HG03571 (cell line): ENCODE results near the gene KRTAP10-2.
"Not testable (repeated sequence)": the region's sequence is repeated elsewhere in the genome, so short reads cannot be mapped to it uniquely, and the experiment has no call there.

Source experiments
- ATAC-seq: cut with Tn5 transposase; IDR thresholded peaks from one replicate; pipeline ENCODE4 v1.9.1; 2021; ENCODE audit not compliant: unreplicated experiment

KRTAP10-2 gene, protein sequence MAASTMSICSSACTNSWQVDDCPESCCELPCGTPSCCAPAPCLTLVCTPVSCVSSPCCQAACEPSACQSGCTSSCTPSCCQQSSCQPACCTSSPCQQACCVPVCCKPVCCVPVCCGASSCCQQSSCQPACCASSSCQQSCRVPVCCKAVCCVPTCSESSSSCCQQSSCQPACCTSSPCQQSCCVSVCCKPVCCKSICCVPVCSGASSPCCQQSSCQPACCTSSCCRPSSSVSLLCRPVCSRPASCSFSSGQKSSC

GRCh38 chr21:44551340-44551961, at the start of gene KRTAP10-2:
KRTAP10-2 (minus strand) TSS chr21:44551505; CDS start chr21:44551458, 47 bp downstream.
- ATAC-seq = no peak

- ATAC-seq = not testable (repeated sequence)
Measured at GRCh38 chr21:44601091-44601490, 49.8 kb upstream of the KRTAP10-2 start.

GRCh38 chr21:44600118-44600978, 49.0 kb upstream of the KRTAP10-2 start, which contains the start of gene KRTAP10-7:
KRTAP10-7 (plus strand) TSS chr21:44600597; CDS start chr21:44600622, 25 bp downstream.
- ATAC-seq = not testable (repeated sequence)

DNA sequence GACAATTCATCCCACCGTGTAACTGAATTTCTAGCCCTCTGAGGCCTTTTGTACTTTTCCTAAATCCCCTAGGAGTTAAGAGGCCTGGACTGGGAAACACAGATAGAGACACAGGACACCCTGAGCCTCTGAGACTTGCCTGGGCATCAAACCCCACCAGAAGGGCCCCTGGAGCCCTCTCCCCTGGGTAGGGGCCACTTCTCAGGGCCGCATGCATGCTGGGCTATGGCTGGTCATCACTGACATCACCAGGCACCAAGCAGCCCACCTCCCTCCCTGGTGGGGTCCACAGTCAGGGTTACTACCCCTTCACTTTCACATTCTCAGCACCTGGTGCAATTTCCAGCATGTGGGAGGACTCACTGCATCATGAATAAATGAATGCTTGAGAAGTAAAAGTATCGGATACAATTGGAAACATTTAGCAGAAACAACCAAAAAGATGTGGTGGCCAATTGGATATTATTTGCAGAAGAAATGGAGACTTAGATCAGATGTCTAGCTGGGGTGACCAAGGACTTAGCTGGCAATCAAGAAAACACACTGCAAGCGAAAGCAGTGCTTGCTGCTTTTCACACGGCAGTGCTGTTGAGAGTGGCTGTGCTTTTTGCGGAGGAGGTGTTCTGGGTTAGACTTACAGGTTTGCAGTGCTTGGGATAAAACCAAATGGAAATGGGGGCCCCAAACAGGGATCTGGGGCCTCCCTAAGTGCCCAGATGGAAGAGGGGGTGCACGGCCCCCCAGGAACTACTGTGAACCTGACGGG, 48.1 kb upstream of the KRTAP10-2 start:
- no peak for ATAC-seq

DNA sequence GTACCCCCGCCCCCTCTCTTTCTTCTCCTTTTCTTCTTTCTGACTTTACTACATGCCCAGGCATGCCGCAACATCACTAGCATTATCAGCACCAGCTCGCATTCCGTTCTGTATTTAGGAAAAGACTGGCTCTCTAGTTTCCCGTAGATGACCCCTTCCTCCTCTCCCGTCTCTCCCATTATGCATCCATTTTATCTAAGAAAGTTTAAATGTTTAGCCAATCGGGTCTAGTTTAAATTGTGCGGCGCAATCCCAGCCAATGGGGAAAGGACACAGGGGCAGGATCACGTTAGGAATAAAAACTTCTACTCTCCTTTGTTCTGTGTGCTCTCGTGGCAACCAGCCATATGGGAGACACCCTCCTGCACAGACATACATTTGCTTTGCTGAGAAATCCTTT, 46.8 kb upstream of the KRTAP10-2 start:
- no peak for ATAC-seq

DNA sequence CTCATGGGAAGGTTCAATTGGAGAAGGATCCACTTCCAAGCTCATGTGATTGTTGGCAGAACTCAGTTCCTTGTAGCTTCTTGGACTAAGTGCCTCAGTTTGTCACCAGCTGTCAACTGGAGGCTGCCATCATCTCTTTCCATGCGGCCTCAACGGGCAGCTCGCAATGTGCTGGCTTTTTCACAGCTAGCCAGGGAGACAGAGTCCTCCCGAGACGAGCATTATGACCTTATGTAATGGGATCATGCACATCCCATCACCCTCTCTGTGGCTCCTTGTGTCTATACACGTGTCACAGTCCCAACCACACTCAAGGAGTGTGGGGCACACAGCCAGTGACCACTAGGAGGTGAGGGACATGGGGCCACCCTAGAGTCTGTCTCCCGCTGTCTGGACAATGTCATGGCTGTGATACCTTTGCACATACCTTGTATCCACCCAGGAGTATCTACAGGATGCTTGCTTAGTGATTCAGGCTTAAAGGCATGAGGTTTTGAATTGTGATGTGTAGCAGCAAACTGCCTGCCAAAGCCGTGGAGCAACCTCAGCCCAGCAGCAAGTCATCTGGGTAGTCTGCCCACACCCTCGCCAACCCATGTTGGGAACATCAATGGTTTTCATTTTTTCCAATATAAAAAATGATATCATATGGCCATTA, 44.9 kb upstream of the KRTAP10-2 start:
- ATAC-seq = no peak

- ATAC-seq = no peak
Measured at GRCh38 chr21:44595524-44595923, 44.2 kb upstream of the KRTAP10-2 start.

GRCh38 chr21:44594406-44594916, 43.2 kb upstream of the KRTAP10-2 start:
- ATAC-seq = no peak

GRCh38 chr21:44593598-44594405, 42.5 kb upstream of the KRTAP10-2 start:
- no peak for ATAC-seq

- no peak for ATAC-seq
Measured at GRCh38 chr21:44592446-44593311, 41.4 kb upstream of the KRTAP10-2 start, which contains the start of gene KRTAP10-6. KRTAP10-6 (minus strand) TSS chr21:44592505; CDS start chr21:44592484, 21 bp downstream.

DNA sequence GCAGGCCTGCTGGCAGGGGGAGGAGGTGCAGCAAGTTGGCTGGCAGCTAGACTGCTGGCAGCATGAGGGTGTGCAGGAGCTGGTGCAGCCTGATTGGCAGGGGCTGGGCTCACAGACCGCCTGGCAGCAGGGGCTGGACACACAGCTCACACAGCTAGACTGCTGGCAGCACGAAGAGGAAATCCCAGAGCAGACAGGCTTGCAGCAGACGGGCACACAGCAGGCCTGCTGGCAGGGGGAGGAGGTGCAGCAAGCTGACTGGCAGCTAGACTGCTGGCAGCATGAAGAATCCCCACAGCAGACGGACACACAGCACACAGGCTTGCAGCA, 40.5 kb upstream of the KRTAP10-2 start:
- not testable (repeated sequence) for ATAC-seq

GRCh38 chr21:44590897-44591800, 39.8 kb upstream of the KRTAP10-2 start:
- ATAC-seq = not testable (repeated sequence)

DNA sequence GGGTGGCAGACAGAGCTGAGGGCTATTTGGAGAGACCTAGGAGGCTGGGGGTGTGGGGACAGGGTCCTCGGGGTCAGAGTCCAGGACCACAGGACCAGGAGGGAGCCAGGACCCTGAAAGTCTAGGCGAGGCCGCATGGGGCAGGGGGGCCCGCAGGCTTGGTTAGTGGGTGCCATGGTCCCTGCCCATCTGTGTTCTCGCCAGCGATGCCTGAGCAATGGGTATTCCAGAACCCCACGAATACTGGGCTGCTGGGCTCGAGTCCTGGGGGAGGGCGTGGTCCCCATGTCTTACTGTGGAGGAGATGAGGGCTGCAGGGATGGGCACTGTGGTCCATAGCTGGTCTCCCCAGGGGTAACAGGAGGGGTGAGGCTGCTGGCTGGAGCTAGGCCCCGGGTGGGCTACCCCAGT, 39.0 kb upstream of the KRTAP10-2 start:
- ATAC-seq = no peak

- no peak for ATAC-seq
Measured at GRCh38 chr21:44589586-44590305, 38.4 kb upstream of the KRTAP10-2 start.

- no peak for ATAC-seq
Measured at GRCh38 chr21:44589094-44589493, 37.8 kb upstream of the KRTAP10-2 start.

DNA sequence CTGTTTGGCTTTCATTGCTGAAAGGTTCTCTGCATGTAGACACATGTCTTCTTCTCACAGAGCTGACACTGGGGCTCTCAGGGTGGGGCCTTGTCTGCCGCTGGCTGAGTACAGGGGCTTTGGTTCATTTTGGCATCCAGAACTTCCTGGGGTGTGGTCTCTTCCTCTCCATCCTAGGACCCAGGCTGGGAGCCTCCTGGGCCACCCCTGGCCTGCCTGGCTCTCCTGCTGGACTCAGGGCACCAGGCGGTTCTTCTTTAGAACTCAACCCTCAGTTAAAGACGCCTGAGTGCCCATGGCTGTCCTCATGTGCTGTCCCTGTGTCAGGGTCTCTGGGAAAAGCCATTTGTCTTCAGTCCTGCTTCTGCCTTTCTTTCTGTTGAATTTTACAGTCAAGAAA, 34.6 kb upstream of the KRTAP10-2 start:
- ATAC-seq = no peak

DNA sequence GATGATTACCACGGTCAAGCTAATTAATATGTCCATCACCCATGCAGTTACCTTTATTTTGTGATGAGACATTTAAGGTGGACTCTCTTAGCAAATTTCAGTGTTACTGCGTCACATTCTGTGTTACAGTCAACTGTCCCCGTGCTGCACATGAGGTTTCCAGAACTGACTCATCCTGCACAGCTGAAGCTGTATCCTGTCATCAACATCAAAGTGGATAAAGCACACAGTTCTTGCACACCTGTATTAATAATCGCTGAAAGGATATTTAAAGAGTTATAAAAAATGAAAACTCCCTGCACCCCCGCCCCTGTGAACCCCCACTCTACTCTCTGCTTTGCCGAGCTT, 32.5 kb upstream of the KRTAP10-2 start:
- no peak for ATAC-seq
